GM21717 (cell line): ENCODE results near the gene SDCCAG8.
A peak's percentile ranks its signal among the peaks of the same experiment; 100 is the strongest.
"Not testable (repeated sequence)": the region's sequence is repeated elsewhere in the genome, so short reads cannot be mapped to it uniquely, and the experiment has no call there.

Experiments
- ATAC-seq: cut with Tn5 transposase; IDR thresholded peaks from one replicate; pipeline ENCODE4 v1.9.1; 2021; ENCODE audit warnings: mild to moderate bottlenecking, moderate library complexity; ENCODE audit not compliant: unreplicated experiment

The SDCCAG8 gene

GRCh38 chr1:243255791-243256512 is at the start of gene SDCCAG8:
Gene SDCCAG8 (plus strand): TSS chr1:243256041. CDS start chr1:243256174, 133 bp downstream.
- ATAC-seq = peak; percentile 76

- ATAC-seq = not testable (repeated sequence)
Measured at GRCh38 chr1:243211984-243212383, 43.9 kb upstream of the SDCCAG8 start.

- no peak for ATAC-seq
Measured at GRCh38 chr1:243213045-243213787, 42.6 kb upstream of the SDCCAG8 start.

DNA sequence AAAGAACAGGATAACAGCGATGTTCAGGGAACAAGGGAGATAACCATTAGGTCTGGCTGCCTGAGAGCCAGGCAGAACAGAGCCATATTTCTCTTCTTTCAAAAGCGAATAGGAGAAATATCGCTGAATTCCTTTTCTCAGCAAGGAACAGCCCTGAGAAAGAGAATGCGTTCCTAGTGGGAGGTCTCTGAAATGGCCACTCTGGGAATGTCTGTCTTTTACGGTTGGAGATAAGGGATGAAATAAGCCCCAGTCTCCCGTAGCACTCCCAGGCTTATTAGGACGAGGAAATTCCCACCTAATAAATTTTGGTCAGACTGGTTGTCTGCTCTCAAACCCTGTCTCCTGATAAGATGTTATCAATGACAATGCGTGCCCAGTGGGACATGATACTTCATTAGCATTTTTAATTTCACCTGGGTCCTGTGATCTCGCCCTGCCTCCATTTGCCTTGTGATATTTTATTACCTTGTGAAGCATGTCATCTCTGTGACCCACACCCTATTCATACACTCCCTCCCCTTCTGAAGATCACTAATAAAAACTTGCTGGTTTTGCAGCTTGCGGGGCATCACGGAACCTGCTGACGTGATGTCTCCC is 40.5 kb upstream of the SDCCAG8 start:
- not testable (repeated sequence) for ATAC-seq

DNA sequence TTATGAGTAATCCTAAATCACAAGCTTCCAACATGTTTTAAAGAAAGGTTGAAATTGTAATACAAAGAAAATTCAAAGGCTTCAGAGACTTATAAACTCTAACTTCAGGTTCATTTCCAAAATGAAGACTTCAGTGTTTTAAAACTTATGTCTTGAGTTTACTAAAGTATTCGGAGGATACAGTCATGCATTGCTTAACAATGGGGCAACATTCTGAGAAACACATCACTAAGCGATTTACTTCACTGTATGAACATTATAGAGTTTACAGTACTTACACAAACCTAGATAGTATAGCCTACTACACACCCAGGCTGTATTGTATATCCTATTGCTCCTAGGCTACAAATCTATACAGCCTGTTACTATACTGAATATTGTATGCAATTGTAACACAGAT is 39.1 kb upstream of the SDCCAG8 start:
- ATAC-seq = no peak

- no peak for ATAC-seq
Measured at GRCh38 chr1:243217349-243217748, 38.5 kb upstream of the SDCCAG8 start.

DNA sequence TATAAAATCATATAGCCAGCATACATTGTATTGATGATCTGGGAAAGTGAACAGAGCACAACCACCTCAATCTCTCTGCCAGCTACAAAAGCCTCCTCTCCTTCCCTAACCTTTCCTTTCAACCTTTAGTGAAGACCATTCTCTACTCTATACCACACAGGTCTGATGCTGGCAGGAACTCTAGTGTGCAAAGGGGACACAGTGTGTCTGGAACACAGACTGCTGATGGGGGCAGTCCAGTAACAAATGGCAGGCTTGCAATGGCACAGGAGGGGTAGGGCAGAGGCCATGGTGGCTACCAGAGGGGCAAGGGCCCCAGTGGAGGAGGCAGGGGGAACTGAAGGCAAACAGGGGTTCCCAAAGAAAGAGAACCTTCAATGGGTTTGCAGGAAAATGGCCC is 37.8 kb upstream of the SDCCAG8 start:
- ATAC-seq = no peak

DNA sequence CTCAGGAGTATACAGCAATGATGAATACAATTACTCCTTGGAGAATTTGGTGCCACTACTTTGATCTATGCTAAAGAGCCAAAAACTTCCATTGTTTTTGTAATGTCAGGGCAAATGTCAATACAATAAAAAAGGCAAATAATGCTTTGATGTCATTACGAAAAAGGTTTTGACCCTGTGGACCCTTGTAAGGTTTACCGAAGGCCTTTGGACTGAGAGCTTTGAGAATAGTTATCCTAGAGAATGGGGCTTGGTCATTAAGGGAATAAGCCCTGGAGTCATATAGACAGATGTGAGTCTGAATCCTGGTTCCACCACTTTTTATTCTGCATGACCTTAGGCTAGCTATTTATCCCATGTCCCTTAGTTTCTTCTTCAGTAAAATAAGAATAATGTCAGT is 28.2 kb upstream of the SDCCAG8 start:
- ATAC-seq = no peak

DNA sequence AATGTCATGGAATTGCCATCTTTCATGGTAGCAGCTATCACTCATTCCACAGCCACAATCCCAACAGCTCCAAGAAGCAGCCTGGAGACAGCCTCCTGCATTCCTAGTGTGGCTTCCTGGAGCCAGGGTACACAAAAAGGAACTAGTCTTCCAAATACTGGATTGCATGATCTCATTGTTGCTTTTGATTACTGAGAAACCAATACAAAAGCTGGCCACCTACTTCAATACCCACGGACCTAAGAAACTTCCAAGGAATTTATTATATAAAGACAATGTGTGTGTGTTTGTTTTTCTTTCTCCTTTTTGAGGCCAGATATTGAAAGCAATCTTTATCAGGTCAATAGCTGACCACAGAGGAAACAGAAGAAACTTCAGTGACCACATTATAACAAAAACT is 26.3 kb upstream of the SDCCAG8 start:
- ATAC-seq = no peak

- ATAC-seq = no peak
Measured at GRCh38 chr1:243230914-243231313, 24.9 kb upstream of the SDCCAG8 start.

DNA sequence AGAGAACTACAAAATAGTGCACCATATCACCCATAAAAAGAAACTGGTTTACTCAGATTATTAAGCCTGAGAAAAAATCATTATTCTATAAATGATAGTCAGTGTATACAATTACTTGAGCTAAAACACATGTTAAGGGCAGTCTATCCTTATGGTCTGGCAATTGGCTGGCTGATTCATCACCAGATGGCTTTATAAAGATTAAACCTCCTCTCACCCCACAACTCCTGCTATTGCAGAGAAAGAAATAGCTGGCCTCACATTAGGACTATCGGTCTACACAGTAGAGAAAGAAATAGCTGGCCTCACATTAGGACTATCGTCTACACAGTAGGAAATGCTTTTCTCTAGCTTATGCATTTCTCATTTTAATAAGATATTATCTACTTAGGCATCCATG is 21.9 kb upstream of the SDCCAG8 start:
- no peak for ATAC-seq

- ATAC-seq = no peak
Measured at GRCh38 chr1:243234978-243235647, 20.7 kb upstream of the SDCCAG8 start.

- no peak for ATAC-seq
Measured at GRCh38 chr1:243236604-243237252, 19.1 kb upstream of the SDCCAG8 start.

- peak; percentile 63 for ATAC-seq
Measured at GRCh38 chr1:243244432-243244841, 11.4 kb upstream of the SDCCAG8 start.

- ATAC-seq = no peak
Measured at GRCh38 chr1:243246916-243247315, 8.9 kb upstream of the SDCCAG8 start.

- no peak for ATAC-seq
Measured at GRCh38 chr1:243247901-243248300, 7.9 kb upstream of the SDCCAG8 start.

GRCh38 chr1:243249214-243249613 is 6.6 kb upstream of the SDCCAG8 start:
- ATAC-seq = no peak

GRCh38 chr1:243250102-243250501 is 5.7 kb upstream of the SDCCAG8 start:
- no peak for ATAC-seq

- ATAC-seq = no peak
Measured at GRCh38 chr1:243251539-243251938, 4.3 kb upstream of the SDCCAG8 start.

GRCh38 chr1:243253211-243253925 is 2.5 kb upstream of the SDCCAG8 start:
- ATAC-seq = no peak
